Osteoblast (primary cell): ENCODE data around the gene SPTLC2. TPM values are rescaled to one million over a fixed set of nuclear protein-coding genes. Genes with fewer than 3 reads are reported as not detected.

Experiments used
- DNase-seq: peaks from one replicate; pipeline ENCODE4 v3.0.0; 2011; ENCODE audit warnings: low spot score, mixed read lengths; ENCODE audit not compliant: insufficient read length; ENCODE audit errors: missing footprints
- H2AFZ ChIP-seq: 2 replicates; pipeline ENCODE4 v1.6.0; 2011; ENCODE audit warnings: mild to moderate bottlenecking, low read length
- H3K27ac ChIP-seq: 2 replicates; pipeline ENCODE4 v1.5.1; 2011; ENCODE audit warnings: mild to moderate bottlenecking, low read depth, low read length, moderate library complexity
- H3K27me3 ChIP-seq: 2 replicates; pipeline ENCODE4 v1.6.0; 2012; ENCODE audit warnings: mild to moderate bottlenecking, control low read depth, inconsistent platforms, low read length, moderate library complexity; ENCODE audit not compliant: insufficient read depth
- H3K36me3 ChIP-seq: 2 replicates; pipeline ENCODE4 v1.5.1; 2011; ENCODE audit warnings: mild to moderate bottlenecking, low read length, control low read depth, moderate library complexity; ENCODE audit not compliant: insufficient read depth
- H3K4me1 ChIP-seq: 2 replicates; pipeline ENCODE4 v1.5.1; 2011; ENCODE audit warnings: mild to moderate bottlenecking, low read length, control low read depth, moderate library complexity; ENCODE audit not compliant: insufficient read depth
- H3K4me2 ChIP-seq: 2 replicates; pipeline ENCODE4 v1.6.0; 2011; ENCODE audit warnings: mild to moderate bottlenecking, low read length; ENCODE audit not compliant: insufficient read depth
- H3K4me3 ChIP-seq: fragments of 200-600 bp; sonication (generic); 3 replicates; pipeline ENCODE4 v1.5.1; 2012; ENCODE audit warnings: mild to moderate bottlenecking, low read length, inconsistent platforms; ENCODE audit not compliant: insufficient read depth
- H3K79me2 ChIP-seq: 2 replicates; pipeline ENCODE4 v1.6.0; 2012; ENCODE audit warnings: mild to moderate bottlenecking, low read length, control low read depth, inconsistent platforms; ENCODE audit not compliant: insufficient read depth
- H3K9me3 ChIP-seq: 2 replicates; pipeline ENCODE4 v1.5.1; 2011; ENCODE audit warnings: low read depth, low read length, control low read depth
- H4K20me1 ChIP-seq: 2 replicates; pipeline ENCODE4 v1.6.0; 2012; ENCODE audit warnings: mild to moderate bottlenecking, low read length, control low read depth; ENCODE audit not compliant: insufficient read depth
- CTCF ChIP-seq: IDR thresholded peaks from 2 replicates; pipeline ENCODE4 v1.5.1; 2011; ENCODE audit warnings: mild to moderate bottlenecking, low read depth, low read length, moderate library complexity; ENCODE audit errors: extremely low read depth
- total RNA-seq: library from RNA; depleted of rRNA; stranded (reverse); fragments of >200 nt; gene quantifications from 2 replicates; pipeline ENCODE4 v1.2.3, GENCODE V29; 2012

The SPTLC2 gene
- total RNA-seq, 1 donor: 59.0 TPM

- Histone ChIP-seq H2AFZ (peak overlapping the region; percentile 47), H4K20me1 (no peaks in the 10 kb centered on the region), H3K4me1 (peaks cover 5% of the 10 kb centered on the region), H3K79me2 (no peaks in the 10 kb centered on the region), H3K27me3 (no peaks in the 10 kb centered on the region), H3K9me3 (no peaks in the 10 kb centered on the region), H3K4me3 (no peak overlapping the region), H3K27ac (no peak overlapping the region), H3K36me3 (no peaks in the 10 kb centered on the region), H3K4me2 (no peak overlapping the region)
- peak; percentile 77 for DNase-seq
- no peak for TF ChIP-seq CTCF
These were observed 131.2 kb downstream of the SPTLC2 start for GRCh38 chr14:77485256-77485655.

- no peaks in the 10 kb centered on the region for H3K9me3 ChIP-seq
- no peak for TF ChIP-seq CTCF
- H3K27ac ChIP-seq: no peak overlapping the region
- no peaks in the 10 kb centered on the region for H4K20me1 ChIP-seq
- no peaks in the 10 kb centered on the region for H3K36me3 ChIP-seq
- no peak overlapping the region for H3K4me3 ChIP-seq
- DNase-seq: no peak
- no peak overlapping the region for H2AFZ ChIP-seq
- H3K4me2 ChIP-seq: no peak overlapping the region
- peaks cover 2% of the 10 kb centered on the region for H3K27me3 ChIP-seq
- no peaks in the 10 kb centered on the region for H3K79me2 ChIP-seq
- peaks cover 5% of the 10 kb centered on the region for H3K4me1 ChIP-seq
These were observed 134.0 kb downstream of the SPTLC2 start for GRCh38 chr14:77482422-77482821.

GRCh38 chr14:77478796-77479195 lies 137.6 kb downstream of the SPTLC2 start:
- peaks cover 15% of the 10 kb centered on the region for H3K27me3 ChIP-seq
- H3K4me2 ChIP-seq: no peak overlapping the region
- H3K79me2 ChIP-seq: no peaks in the 10 kb centered on the region
- H3K36me3 ChIP-seq: no peaks in the 10 kb centered on the region
- no peaks in the 10 kb centered on the region for H4K20me1 ChIP-seq
- no peak for TF ChIP-seq CTCF
- no peak overlapping the region for H2AFZ ChIP-seq
- H3K4me3 ChIP-seq: no peak overlapping the region
- DNase-seq: no peak
- no peak overlapping the region for H3K27ac ChIP-seq
- H3K4me1 ChIP-seq: no peaks in the 10 kb centered on the region
- no peaks in the 10 kb centered on the region for H3K9me3 ChIP-seq

GRCh38 chr14:77478029-77478428 lies 138.4 kb downstream of the SPTLC2 start:
- no peak overlapping the region for H3K27ac ChIP-seq
- H3K9me3 ChIP-seq: no peaks in the 10 kb centered on the region
- H4K20me1 ChIP-seq: no peaks in the 10 kb centered on the region
- H3K79me2 ChIP-seq: no peaks in the 10 kb centered on the region
- H3K36me3 ChIP-seq: no peaks in the 10 kb centered on the region
- no peak overlapping the region for H3K4me3 ChIP-seq
- H3K27me3 ChIP-seq: peaks cover 18% of the 10 kb centered on the region
- H3K4me2 ChIP-seq: no peak overlapping the region
- TF ChIP-seq CTCF: no peak
- DNase-seq: no peak
- H2AFZ ChIP-seq: no peak overlapping the region
- no peaks in the 10 kb centered on the region for H3K4me1 ChIP-seq
